ENCODE results near the gene TUBA1C. TPM values are rescaled to one million over a fixed set of nuclear protein-coding genes. Genes with fewer than 3 reads are reported as not detected.
A peak's percentile ranks its signal among the peaks of the same experiment; 100 is the strongest.
"Not testable (repeated sequence)": the region's sequence is repeated elsewhere in the genome, so short reads cannot be mapped to it uniquely, and the experiment has no call there.

The TUBA1C gene
- total RNA-seq, 1 donor from 2014 or later = 66.7 TPM

- Mint-ChIP-seq H3K4me3 (ENCODE audit: unreplicated experiment) (no peak overlapping the region), H3K4me1 (ENCODE audit: low read depth, unreplicated experiment) (no peaks in the 10 kb centered on the region), H3K27ac (ENCODE audit: unreplicated experiment) (no peak overlapping the region), H3K27me3 (ENCODE audit: unreplicated experiment) (no peaks in the 10 kb centered on the region), H3K9me3 (ENCODE audit: unreplicated experiment) (no peaks in the 10 kb centered on the region), H3K36me3 (ENCODE audit: unreplicated experiment) (no peaks in the 10 kb centered on the region)
- DNase-seq = no peak
- TF ChIP-seq CTCF (IDR thresholded peaks at IDR 0.05; ENCODE audit: partially characterized antibody, unreplicated experiment) = no peak
Observed at GRCh38 chr12:49260571-49261363, 4.1 kb upstream of the TUBA1C start.

GRCh38 chr12:49261721-49262120 is 3.2 kb upstream of the TUBA1C start:
- H3K27ac Mint-ChIP-seq (ENCODE audit: unreplicated experiment) = no peak overlapping the region
- no peaks in the 10 kb centered on the region for H3K36me3 Mint-ChIP-seq (ENCODE audit: unreplicated experiment)
- TF ChIP-seq CTCF (IDR thresholded peaks at IDR 0.05; ENCODE audit: partially characterized antibody, unreplicated experiment) = no peak
- no peak overlapping the region for H3K4me3 Mint-ChIP-seq (ENCODE audit: unreplicated experiment)
- DNase-seq = no peak
- peaks cover 2% of the 10 kb centered on the region for H3K27me3 Mint-ChIP-seq (ENCODE audit: unreplicated experiment)
- H3K9me3 Mint-ChIP-seq (ENCODE audit: unreplicated experiment) = no peaks in the 10 kb centered on the region
- no peaks in the 10 kb centered on the region for H3K4me1 Mint-ChIP-seq (ENCODE audit: low read depth, unreplicated experiment)

- no peaks in the 10 kb centered on the region for H3K4me1 Mint-ChIP-seq (ENCODE audit: low read depth, unreplicated experiment)
- no peak for DNase-seq
- peak overlapping the region; percentile 88 for H3K4me3 Mint-ChIP-seq (ENCODE audit: unreplicated experiment)
- H3K27me3 Mint-ChIP-seq (ENCODE audit: unreplicated experiment) = peaks cover 2% of the 10 kb centered on the region
- H3K9me3 Mint-ChIP-seq (ENCODE audit: unreplicated experiment) = no peaks in the 10 kb centered on the region
- no peaks in the 10 kb centered on the region for H3K36me3 Mint-ChIP-seq (ENCODE audit: unreplicated experiment)
- H3K27ac Mint-ChIP-seq (ENCODE audit: unreplicated experiment) = no peak overlapping the region
- TF ChIP-seq CTCF (IDR thresholded peaks at IDR 0.05; ENCODE audit: partially characterized antibody, unreplicated experiment) = no peak
Observed at GRCh38 chr12:49263400-49263763, 1.5 kb upstream of the TUBA1C start.

GRCh38 chr12:49264466-49264872 is 413 bp upstream of the TUBA1C start:
- peak; percentile 38 for DNase-seq
- no peak overlapping the region for H3K27ac Mint-ChIP-seq (ENCODE audit: unreplicated experiment)
- H3K36me3 Mint-ChIP-seq (ENCODE audit: unreplicated experiment) = no peaks in the 10 kb centered on the region
- no peaks in the 10 kb centered on the region for H3K4me1 Mint-ChIP-seq (ENCODE audit: low read depth, unreplicated experiment)
- peak overlapping the region; percentile 88 for H3K4me3 Mint-ChIP-seq (ENCODE audit: unreplicated experiment)
- TF ChIP-seq CTCF (IDR thresholded peaks at IDR 0.05; ENCODE audit: partially characterized antibody, unreplicated experiment) = no peak
- no peaks in the 10 kb centered on the region for H3K9me3 Mint-ChIP-seq (ENCODE audit: unreplicated experiment)
- peaks cover 2% of the 10 kb centered on the region for H3K27me3 Mint-ChIP-seq (ENCODE audit: unreplicated experiment)

- not testable (repeated sequence) for H3K9me3 Mint-ChIP-seq (ENCODE audit: unreplicated experiment); H3K4me3 Mint-ChIP-seq (ENCODE audit: unreplicated experiment); H3K27me3 Mint-ChIP-seq (ENCODE audit: unreplicated experiment); H3K36me3 Mint-ChIP-seq (ENCODE audit: unreplicated experiment); DNase-seq; H3K27ac Mint-ChIP-seq (ENCODE audit: unreplicated experiment); H3K4me1 Mint-ChIP-seq (ENCODE audit: low read depth, unreplicated experiment)
Observed at GRCh38 chr12:49269191-49269590, 4.3 kb downstream of the TUBA1C start.

Measured in glutamatergic neuron (in vitro differentiated cells).